SH-SY5Y (cell line): ENCODE measurements around the gene AP1G2.

Experiments
- GATA2 ChIP-seq: IDR thresholded peaks from 2 replicates; pipeline ENCODE4 v1.6.1; 2011; ENCODE audit warnings: mild to moderate bottlenecking, low read depth, low read length
- GATA3 ChIP-seq: IDR thresholded peaks from 2 replicates; pipeline ENCODE4 v1.6.1; 2011; ENCODE audit warnings: low read depth, mild to moderate bottlenecking, low read length, moderate library complexity

- TF ChIP-seq GATA3, result no peak
- TF ChIP-seq GATA2, result no peak
These were observed 5.9 kb upstream of the AP1G2 start for GRCh38 chr14:23573384-23574015.
